ENCODE measurements around the gene CGB1. TPM values are rescaled to one million over a fixed set of nuclear protein-coding genes. Genes with fewer than 3 reads are reported as not detected.
"Not testable (repeated sequence)": the region's sequence is repeated elsewhere in the genome, so short reads cannot be mapped to it uniquely, and the experiment has no call there.

The CGB1 gene
- total RNA-seq, 1 donor = not detected

DNA sequence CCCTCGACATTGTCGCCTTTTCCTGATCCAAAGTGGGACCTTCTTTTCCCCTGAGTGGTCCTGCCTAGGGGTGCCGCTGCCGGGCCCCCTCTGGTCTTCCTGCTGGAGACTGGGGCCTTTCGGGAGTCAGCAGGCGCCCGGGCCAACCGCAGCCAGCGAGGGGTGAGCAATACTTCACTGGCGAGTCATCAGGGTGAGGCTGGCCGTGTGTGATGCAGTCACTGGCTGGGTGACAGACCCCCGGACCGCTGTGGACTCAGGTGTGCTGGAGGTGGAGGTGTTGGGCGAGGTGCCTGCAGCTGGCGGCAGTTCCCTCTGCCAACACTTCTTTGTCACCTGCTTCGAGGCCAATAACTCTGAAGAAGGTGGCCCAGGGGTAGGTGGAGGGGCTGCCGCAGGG, 5.5 kb upstream of the CGB1 start:
- no peak overlapping the region for H3K4me3 ChIP-seq (ENCODE audit: low read length)
- no peaks in the 10 kb centered on the region for H3K9me3 ChIP-seq (ENCODE audit: low read depth, low read length)
- H3K4me1 ChIP-seq (ENCODE audit: insufficient read depth, low read length) = no peaks in the 10 kb centered on the region
- no peaks in the 10 kb centered on the region for H3K27me3 ChIP-seq (ENCODE audit: insufficient read depth, low read length)

DNA sequence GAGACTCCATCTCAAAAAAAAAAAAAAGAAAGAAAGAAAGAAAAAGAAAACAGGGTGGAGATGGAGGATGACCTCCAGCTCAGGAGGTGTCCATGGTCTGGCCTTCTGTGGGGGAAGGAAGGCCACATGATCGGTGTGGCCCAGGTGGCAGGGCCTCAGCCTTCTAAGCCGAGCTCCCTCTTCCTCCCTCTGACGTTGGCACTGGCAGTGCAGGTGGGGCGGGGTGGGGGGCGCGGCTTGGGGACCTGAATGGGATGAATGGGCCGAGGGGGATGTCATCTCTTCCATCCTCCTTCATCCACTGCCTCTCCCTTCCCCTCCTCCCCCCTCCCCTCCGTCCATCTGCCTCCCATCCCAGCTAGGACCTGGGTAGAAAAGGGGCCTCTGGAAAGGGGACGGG, 3.0 kb upstream of the CGB1 start:
- not testable (repeated sequence) for H3K27me3 ChIP-seq (ENCODE audit: insufficient read depth, low read length); H3K4me3 ChIP-seq (ENCODE audit: low read length); H3K9me3 ChIP-seq (ENCODE audit: low read depth, low read length); H3K4me1 ChIP-seq (ENCODE audit: insufficient read depth, low read length)

DNA sequence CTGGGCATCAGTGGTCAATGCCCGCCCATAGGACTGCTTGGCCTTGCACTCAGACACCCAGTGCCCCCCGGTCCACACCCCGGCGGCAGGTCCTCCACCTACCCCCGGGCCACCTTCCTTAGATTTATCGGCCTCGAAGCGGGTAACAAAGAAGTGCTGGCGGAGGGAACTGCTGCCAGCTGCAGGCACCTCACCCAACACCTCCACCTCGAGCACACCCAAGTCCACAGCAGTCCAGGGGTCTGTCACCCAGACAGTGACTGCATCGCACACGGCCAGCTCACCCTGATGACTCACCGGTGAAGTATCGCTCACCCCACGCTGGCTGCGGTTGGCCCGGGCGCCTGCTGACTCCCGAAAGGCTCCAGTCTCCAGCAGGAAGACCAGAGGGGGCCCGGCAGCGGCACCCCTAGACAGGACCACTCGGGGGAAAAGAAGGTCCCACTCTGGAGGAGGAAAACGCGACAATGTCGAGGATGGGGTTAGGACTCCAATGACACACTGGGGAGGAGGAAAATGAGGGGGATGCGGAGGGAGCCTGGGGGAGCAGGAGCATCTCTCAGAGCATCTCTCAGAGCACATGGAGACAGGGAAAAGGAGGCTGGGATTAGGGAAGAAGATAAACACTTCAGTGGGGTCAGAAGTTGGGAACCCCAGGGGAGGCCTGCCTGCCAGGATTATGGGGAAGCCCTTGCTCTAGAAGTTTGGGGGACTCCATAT, 2.0 kb upstream of the CGB1 start:
- H3K4me3 ChIP-seq (ENCODE audit: low read length); H3K9me3 ChIP-seq (ENCODE audit: low read depth, low read length); H3K27me3 ChIP-seq (ENCODE audit: insufficient read depth, low read length); H3K4me1 ChIP-seq (ENCODE audit: insufficient read depth, low read length): not testable (repeated sequence)

DNA sequence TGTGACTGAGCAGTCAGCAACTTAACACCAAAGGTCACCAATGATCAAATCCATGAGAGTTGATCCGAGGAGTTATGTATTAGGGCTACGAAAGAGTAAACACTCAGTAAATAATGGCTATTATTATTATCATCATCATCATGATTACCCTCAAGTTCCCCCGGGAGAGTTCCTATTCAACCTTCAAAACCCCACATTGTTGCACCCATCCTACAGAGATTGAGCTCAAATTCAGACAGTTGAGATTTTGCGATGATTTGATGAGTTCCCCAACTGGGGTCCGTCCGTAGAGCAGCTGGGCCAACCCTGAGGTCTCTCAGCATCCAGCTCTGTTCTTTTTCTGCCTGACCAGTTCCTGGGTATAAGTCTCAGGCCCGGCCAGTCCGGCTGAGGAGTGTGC, 1.4 kb upstream of the CGB1 start:
- H3K27me3 ChIP-seq (ENCODE audit: insufficient read depth, low read length); H3K4me3 ChIP-seq (ENCODE audit: low read length); H3K9me3 ChIP-seq (ENCODE audit: low read depth, low read length); H3K4me1 ChIP-seq (ENCODE audit: insufficient read depth, low read length): not testable (repeated sequence)

DNA sequence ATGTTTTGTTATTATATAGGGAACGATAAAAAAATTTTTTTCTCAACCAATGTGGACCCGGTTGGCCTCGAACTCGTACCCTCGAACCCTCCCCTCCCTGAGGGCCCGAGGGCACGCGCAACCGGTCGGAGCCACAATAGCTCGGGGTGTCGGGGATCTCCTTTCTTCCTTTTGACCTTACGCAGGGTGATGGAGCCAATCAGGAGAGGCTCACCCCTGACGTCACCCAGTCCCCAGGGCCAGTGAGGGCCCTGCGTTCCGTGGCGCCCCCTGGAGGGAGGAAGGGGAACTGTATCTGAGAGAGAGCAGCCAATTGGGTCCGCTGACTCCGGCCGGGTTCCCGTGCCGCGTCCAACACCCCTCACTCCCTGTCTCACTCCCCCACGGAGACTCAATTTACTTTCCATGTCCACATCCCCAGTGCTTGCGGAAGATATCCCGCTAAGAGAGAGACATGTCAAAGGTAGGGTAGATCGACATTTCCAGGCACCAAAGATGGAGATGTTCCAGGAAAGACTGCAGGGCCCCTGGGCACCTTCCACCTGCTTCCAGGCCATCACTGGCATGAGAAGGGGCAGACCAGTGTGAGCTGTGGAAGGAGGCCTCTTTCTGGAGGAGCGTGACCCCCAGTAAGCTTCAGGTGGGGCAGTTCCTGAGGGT, 4.9 kb downstream of the CGB1 start, which contains the start of gene CGB2:
Gene CGB2, plus strand, starts transcription at position 249 of the 660 bp plus-strand sequence. Its CDS starts 206 bp downstream, at position 455.
- not testable (repeated sequence) for H3K27me3 ChIP-seq (ENCODE audit: insufficient read depth, low read length); H3K4me1 ChIP-seq (ENCODE audit: insufficient read depth, low read length); H3K4me3 ChIP-seq (ENCODE audit: low read length); H3K9me3 ChIP-seq (ENCODE audit: low read depth, low read length)

DNA sequence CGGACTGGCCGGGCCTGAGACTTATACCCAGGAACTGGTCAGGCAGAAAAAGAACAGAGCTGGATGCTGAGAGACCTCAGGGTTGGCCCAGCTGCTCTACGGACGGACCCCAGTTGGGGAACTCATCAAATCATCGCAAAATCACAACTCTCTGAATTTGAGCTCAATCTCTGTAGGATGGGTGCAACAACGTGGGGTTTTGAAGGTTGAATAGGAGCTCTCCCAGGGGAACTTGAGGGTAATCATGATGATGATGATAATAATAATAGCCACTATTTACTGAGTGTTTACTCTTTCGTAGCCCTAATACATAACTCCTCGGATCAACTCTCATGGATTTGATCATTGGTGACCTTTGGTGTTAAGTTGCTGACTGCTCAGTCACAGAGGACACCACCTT, 6.4 kb downstream of the CGB1 start:
- H3K4me3 ChIP-seq (ENCODE audit: low read length); H3K4me1 ChIP-seq (ENCODE audit: insufficient read depth, low read length); H3K27me3 ChIP-seq (ENCODE audit: insufficient read depth, low read length); H3K9me3 ChIP-seq (ENCODE audit: low read depth, low read length): not testable (repeated sequence)

DNA sequence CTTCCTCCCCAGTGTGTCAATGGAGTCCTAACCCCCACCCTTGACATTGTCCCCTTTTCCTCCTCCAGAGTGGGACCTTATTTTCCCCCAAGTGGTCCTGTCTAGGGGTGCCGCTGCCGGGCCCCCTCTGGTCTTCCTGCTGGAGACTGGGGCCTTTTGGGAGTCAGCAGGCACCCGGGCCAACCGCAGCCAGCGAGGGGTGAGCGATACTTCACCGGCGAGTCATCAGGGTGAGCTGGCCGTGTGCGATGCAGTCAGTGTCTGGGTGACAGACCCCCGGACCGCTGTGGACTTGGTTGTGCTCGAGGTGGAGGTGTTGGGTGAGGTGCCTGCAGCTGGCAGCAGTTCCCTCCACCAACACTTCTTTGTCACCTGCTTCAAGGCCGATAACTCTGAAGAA, 6.9 kb downstream of the CGB1 start:
- not testable (repeated sequence) for H3K4me1 ChIP-seq (ENCODE audit: insufficient read depth, low read length); H3K9me3 ChIP-seq (ENCODE audit: low read depth, low read length); H3K27me3 ChIP-seq (ENCODE audit: insufficient read depth, low read length); H3K4me3 ChIP-seq (ENCODE audit: low read length)

DNA sequence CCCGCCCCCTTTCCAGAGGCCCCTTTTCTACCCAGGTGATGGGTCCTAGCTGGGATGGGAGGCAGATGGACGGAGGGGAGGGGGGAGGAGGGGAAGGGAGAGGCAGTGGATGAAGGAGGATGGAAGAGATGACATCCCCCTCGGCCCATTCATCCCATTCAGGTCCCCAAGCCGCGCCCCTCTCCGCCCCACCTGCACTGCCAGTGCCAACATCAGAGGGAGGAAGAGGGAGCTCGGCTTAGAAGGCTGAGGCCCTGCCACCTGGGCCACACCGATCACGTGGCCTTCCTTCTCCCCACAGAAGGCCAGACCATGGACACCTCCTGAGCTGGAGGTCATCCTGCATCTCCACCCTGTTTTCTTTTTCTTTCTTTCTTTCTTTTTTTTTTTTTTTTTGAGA, 8.0 kb downstream of the CGB1 start:
- not testable (repeated sequence) for H3K27me3 ChIP-seq (ENCODE audit: insufficient read depth, low read length); H3K9me3 ChIP-seq (ENCODE audit: low read depth, low read length); H3K4me3 ChIP-seq (ENCODE audit: low read length); H3K4me1 ChIP-seq (ENCODE audit: insufficient read depth, low read length)

DNA sequence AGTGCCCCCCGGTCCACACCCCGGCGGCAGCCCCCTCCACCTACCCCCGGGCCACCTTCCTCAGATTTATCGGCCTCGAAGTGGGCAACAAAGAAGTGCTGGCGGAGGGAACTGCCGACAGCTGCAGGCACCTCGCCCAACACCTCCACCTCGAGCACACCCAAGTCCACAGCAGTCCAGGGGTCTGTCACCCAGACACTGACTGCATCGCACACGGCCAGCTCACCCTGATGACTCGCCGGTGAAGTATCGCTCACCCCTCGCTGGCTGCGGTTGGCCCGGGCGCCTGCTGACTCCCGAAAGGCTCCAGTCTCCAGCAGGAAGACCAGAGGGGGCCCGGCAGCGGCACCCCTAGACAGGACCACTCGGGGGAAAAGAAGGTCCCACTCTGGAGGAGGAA, 11.1 kb downstream of the CGB1 start:
- not testable (repeated sequence) for H3K9me3 ChIP-seq (ENCODE audit: low read depth, low read length); H3K4me3 ChIP-seq (ENCODE audit: low read length); H3K27me3 ChIP-seq (ENCODE audit: insufficient read depth, low read length); H3K4me1 ChIP-seq (ENCODE audit: insufficient read depth, low read length)

DNA sequence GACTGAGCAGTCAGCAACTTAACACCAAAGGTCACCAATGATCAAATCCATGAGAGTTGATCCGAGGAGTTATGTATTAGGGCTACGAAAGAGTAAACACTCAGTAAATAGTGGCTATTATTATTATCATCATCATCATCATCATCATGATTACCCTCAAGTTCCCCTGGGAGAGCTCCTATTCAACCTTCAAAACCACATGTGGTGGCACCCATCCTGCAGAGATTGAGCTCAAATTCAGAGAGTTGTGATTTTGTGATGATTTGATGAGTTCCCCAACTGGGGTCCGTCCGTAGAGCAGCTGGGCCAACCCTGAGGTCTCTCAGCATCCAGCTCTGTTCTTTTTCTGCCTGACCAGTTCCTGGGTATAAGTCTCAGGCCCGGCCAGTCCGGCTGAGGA, 11.6 kb downstream of the CGB1 start:
- H3K4me3 ChIP-seq (ENCODE audit: low read length); H3K9me3 ChIP-seq (ENCODE audit: low read depth, low read length); H3K27me3 ChIP-seq (ENCODE audit: insufficient read depth, low read length); H3K4me1 ChIP-seq (ENCODE audit: insufficient read depth, low read length): not testable (repeated sequence)

DNA sequence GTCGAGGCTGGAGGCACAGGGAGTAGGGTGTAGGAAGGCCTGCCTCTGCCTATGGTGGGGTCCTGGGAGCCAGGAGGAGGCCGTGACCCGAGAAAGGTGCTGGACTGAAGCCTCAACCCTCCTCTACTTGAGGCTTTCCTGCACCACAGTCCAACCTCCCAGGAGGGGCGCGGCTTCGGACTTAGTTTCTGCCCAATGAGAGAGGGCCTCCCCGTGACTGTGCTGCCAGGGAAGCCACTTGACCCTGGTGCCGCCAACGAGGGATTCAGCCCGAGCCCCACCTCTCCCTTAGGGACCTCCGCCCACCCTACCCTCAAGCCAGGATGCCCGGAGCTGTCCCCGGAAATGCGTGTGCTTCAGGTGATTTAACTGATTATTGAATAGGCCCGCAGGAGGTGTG, 12.5 kb downstream of the CGB1 start, which contains the start of gene CGB3:
Gene CGB3, minus strand, starts transcription at position 101 of the 400 bp plus-strand sequence. CDS start 362 bp downstream, outside the sequence.
- not testable (repeated sequence) for H3K27me3 ChIP-seq (ENCODE audit: insufficient read depth, low read length); H3K9me3 ChIP-seq (ENCODE audit: low read depth, low read length); H3K4me1 ChIP-seq (ENCODE audit: insufficient read depth, low read length); H3K4me3 ChIP-seq (ENCODE audit: low read length)

DNA sequence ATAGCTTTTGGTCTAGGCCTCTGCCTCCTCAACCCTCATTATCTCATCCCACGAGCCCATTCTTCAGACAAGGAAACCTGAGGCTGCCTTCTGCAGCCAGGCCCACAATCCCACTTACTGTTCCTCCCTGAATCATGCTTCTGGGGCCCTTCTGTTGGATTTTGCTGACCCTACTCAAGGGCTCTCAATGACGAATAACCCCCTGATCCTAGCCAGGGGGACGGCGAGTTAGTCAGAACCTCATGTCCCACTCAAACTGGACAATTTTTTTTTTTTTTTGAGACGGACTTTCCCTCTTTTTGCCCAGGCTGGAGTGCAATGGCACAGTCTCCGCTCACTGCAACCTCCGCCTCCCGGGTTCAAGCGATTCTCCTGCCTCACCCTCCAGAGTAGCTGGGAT, 14.6 kb downstream of the CGB1 start:
- no peak overlapping the region for H3K4me3 ChIP-seq (ENCODE audit: low read length)
- H3K9me3 ChIP-seq (ENCODE audit: low read depth, low read length) = no peaks in the 10 kb centered on the region
- H3K27me3 ChIP-seq (ENCODE audit: insufficient read depth, low read length) = peaks cover 14% of the 10 kb centered on the region
- peaks cover 22% of the 10 kb centered on the region for H3K4me1 ChIP-seq (ENCODE audit: insufficient read depth, low read length)

DNA sequence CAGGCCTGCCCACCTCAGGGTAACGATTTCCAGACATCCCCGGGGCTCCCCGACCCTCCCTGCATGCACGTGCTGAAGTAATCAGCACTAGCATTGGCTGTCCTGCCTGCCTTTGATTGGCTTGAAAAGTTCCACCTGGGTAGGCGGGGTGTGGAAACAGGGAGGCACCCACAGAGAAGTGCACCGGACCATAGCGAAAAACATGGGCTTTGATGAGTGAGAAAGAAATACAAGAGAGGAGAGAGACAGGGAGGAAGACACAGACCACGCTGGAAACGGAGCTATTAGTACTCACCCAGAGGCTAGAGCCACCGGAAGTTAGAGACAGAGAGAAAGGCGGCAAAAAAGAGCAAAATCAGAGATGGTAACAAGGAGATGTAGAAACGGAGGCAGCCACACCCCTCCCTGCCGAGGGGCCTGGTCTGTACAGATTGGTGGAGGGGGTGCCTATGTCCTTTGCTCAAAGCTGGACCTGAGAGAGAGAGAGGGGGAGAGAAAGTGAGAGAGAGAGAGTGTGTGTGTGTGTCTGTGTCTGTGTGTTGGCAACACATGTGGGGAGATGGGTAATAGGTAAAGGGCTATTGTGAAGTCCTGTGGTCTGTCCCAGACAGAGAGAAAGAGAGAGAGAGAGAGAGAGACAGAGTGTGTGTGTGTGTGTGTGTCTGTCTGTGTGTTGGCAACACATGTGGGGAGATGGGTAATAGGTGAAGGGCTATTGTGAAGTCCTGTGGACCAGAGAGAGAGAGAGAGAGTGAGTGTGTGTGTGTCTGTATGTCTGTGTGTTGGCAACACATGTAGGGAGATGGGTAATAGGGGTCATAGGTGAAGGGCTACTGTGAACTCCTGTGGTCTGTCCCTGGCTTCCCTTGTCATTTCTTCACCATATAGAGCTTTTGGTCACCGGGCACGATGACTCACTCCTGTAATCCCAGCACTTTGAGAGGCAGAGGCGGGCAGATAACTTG, 15.5 kb downstream of the CGB1 start:
- no peak overlapping the region for H3K4me3 ChIP-seq (ENCODE audit: low read length)
- H3K27me3 ChIP-seq (ENCODE audit: insufficient read depth, low read length) = peaks cover 14% of the 10 kb centered on the region
- no peaks in the 10 kb centered on the region for H3K9me3 ChIP-seq (ENCODE audit: low read depth, low read length)
- peaks cover 22% of the 10 kb centered on the region for H3K4me1 ChIP-seq (ENCODE audit: insufficient read depth, low read length)

DNA sequence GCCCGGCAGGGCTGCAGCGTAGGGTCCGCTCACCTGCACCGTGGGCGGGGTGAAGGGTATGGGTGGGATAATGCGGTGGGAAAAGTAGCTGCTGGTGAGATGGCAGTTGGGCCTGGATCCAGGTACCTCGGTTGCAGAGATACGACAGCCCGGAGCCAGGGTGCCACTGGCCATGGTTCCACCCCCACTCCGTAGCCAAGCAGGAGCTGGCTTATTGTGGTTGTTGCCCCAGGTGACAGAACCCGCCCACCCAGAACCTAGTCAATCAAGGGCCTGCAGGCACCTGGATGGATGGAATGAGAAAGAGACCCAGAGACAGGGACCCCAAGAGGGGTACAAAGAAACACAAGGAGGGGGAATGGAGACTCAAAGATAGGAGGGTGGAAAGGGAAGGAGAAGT, 16.4 kb downstream of the CGB1 start:
- H3K27me3 ChIP-seq (ENCODE audit: insufficient read depth, low read length) = peaks cover 14% of the 10 kb centered on the region
- peaks cover 22% of the 10 kb centered on the region for H3K4me1 ChIP-seq (ENCODE audit: insufficient read depth, low read length)
- H3K9me3 ChIP-seq (ENCODE audit: low read depth, low read length) = no peaks in the 10 kb centered on the region
- H3K4me3 ChIP-seq (ENCODE audit: low read length) = no peak overlapping the region

DNA sequence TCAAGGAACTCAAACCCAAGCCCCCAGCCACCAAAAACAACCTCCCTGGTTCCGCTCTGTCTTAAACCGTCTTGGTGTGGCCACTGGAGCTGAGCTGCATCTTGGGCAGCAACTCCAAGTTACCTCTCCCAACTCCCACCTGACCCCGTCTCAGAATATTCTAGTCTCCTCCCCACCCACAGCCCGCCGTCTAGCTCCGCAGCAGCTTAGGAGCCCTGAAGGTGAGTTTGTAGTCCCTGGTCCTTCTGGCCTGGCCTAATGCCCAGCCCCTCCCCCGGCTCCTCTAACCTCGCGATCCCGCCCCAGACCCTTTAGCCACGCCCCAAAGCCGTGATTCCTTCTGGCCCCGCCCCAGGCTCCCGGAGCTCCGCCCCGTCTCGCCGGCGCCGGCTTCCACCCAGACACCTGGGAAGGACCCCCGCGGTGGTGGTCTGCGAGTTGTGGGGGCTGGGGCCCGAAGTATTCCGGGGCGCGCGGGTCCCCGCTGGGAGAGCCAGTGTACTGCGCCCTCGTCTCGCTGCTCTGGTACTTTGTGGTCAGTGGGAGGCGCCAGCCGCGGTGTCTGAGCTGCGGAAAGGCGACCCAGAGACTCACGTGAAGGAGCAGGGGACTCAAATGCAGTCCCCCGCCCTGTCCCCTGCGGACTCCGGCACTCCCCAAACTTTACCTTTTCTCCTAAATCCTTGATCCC, 17.3 kb downstream of the CGB1 start:
- H3K4me3 ChIP-seq (ENCODE audit: low read length) = no peak overlapping the region
- peaks cover 22% of the 10 kb centered on the region for H3K4me1 ChIP-seq (ENCODE audit: insufficient read depth, low read length)
- H3K27me3 ChIP-seq (ENCODE audit: insufficient read depth, low read length) = peaks cover 14% of the 10 kb centered on the region
- H3K9me3 ChIP-seq (ENCODE audit: low read depth, low read length) = no peaks in the 10 kb centered on the region

Measured in mononuclear cell (primary cell).